ENCODE measurements around the gene UBE2F. TPM values are rescaled to one million over a fixed set of nuclear protein-coding genes. Genes with fewer than 3 reads are reported as not detected.

UBE2F gene
- total RNA-seq, 4 donors from 2014 or later = 38.8 to 61.5 (median 45.1) TPM

DNA sequence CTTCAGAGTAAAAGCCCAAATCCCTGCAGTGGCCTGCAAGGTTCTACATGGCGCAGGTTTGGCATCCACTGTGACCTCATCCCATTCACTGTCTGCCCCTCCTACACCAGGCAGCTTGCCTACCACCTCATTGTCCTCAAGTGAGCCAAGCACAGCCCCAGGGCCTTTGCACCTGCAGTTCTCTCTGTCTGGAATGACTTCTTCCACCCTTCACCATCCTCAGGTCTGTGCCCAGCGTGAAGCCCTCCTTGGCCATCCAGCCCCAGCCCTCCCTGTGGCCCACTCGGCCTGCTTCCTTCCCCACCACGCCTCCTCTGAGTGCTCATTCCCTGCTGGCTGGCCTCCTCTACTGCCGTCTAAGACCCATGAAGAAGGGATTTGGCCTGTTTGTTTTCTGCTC is 32.6 kb upstream of the UBE2F start:
- TF ChIP-seq, protein P1, sequence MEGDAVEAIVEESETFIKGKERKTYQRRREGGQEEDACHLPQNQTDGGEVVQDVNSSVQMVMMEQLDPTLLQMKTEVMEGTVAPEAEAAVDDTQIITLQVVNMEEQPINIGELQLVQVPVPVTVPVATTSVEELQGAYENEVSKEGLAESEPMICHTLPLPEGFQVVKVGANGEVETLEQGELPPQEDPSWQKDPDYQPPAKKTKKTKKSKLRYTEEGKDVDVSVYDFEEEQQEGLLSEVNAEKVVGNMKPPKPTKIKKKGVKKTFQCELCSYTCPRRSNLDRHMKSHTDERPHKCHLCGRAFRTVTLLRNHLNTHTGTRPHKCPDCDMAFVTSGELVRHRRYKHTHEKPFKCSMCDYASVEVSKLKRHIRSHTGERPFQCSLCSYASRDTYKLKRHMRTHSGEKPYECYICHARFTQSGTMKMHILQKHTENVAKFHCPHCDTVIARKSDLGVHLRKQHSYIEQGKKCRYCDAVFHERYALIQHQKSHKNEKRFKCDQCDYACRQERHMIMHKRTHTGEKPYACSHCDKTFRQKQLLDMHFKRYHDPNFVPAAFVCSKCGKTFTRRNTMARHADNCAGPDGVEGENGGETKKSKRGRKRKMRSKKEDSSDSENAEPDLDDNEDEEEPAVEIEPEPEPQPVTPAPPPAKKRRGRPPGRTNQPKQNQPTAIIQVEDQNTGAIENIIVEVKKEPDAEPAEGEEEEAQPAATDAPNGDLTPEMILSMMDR (IDR thresholded peaks at IDR 0.05; ENCODE audit: low read depth) = no peak

DNA sequence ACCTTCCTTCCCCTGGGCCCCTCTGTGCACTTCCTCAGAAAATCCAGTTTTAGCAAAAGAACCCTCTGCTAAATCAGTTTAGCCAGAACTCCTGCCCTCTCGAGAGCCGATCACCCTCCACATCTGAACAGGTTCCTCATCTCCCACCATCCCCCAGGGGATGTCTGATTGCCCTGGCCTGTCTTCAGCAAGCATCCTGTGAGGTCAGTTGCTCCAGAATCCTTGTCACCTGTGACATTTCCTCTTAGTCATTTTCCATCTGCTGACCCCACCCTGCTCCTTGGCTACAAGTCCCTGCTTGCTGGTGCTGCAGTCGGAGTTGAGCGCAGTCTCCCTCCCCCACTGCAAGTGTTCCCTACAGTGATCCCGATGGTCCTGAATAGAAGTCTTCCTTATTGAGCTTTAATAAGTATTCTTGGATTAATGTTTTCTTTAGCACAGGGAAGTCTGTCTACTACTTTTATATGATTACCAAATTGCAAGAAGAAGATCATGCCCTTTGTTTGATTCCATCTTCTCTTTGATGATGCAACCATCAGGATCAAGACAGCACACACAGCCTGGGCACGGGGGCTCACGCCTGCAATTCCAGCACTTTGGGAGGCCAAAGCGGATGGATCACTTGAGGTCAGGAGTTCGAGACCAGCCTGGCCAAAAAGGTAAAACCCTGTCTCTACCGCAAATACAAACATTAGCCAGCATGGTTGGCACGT is 30.9 kb upstream of the UBE2F start:
- TF ChIP-seq, protein P1 (IDR thresholded peaks at IDR 0.05; ENCODE audit: low read depth) = no peak

DNA sequence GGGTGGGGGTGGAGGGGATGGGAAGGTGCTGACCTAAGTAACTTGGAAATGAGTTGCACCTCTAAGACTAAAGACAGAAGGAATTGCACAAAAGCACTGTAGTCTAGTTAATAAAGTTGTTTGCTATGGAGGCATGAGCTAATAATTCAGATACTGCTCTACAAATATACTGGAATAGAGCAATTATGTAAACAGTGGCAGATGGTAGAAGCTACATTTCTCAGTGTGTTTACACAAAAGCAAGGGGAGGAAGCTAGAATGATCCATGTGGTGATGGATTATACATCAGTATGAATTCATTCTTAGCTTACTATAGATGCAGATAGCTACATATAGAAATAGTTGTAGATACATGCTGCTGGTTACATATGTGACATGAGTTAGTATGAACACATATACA is 27.6 kb upstream of the UBE2F start:
- TF ChIP-seq, protein P1 (IDR thresholded peaks at IDR 0.05; ENCODE audit: low read depth) = no peak

DNA sequence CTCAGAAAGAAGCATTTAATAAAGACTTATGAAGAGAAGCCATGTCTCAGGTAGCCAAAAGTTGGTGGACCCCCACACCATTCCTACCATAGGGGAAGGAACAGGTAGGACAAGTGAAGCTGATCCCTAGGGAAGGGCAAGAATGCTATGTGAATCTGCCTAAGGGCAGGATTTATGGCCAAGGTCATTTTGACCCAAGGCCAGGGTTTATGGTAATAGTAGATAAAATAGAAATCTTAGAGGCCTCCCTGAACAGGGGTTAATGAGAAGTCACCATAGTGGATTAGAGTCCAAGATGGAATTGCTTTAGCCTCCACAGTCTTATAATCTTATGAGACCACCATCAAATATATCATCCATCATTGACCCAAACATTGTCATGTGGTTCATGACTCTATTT is 26.0 kb upstream of the UBE2F start:
- TF ChIP-seq, protein P1 (IDR thresholded peaks at IDR 0.05; ENCODE audit: low read depth) = no peak

DNA sequence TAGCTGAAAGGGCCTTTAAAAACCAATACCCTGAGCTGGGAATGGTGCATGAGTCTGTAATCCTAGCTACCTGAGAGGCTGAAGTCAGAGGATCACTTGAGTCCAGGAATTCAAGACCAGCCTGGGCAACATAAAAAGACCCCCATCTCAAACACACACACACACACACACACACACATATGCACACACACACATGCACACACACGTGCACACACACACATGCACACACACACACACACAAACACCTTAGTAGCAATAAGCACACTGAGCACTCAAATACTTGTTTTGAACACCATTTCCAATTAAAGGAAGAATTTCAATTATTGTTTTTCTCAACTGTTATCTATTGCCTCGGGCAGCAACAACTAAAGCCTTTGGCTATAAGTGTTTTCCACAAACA is 25.6 kb upstream of the UBE2F start:
- TF ChIP-seq, protein P1 (IDR thresholded peaks at IDR 0.05; ENCODE audit: low read depth) = no peak

DNA sequence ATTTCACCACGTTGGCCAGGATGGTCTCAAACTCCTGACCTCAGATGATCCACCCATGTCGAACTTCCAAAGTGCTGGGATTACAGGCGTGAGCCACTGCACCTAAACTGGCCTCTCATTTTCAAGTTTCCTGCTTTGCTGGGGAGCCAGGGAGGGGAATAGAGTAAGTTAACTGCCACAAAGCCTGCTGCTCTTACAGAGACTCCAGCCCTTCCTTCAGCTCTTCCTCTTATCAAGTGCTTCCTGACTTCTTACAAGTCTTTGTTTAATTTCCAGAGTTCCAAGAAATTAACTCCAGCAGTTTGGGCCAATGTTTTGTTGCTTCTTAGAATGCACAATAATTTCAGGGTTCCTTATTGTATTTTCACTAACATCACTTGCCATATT is 24.3 kb upstream of the UBE2F start:
- TF ChIP-seq, protein P1 (IDR thresholded peaks at IDR 0.05; ENCODE audit: low read depth) = no peak

DNA sequence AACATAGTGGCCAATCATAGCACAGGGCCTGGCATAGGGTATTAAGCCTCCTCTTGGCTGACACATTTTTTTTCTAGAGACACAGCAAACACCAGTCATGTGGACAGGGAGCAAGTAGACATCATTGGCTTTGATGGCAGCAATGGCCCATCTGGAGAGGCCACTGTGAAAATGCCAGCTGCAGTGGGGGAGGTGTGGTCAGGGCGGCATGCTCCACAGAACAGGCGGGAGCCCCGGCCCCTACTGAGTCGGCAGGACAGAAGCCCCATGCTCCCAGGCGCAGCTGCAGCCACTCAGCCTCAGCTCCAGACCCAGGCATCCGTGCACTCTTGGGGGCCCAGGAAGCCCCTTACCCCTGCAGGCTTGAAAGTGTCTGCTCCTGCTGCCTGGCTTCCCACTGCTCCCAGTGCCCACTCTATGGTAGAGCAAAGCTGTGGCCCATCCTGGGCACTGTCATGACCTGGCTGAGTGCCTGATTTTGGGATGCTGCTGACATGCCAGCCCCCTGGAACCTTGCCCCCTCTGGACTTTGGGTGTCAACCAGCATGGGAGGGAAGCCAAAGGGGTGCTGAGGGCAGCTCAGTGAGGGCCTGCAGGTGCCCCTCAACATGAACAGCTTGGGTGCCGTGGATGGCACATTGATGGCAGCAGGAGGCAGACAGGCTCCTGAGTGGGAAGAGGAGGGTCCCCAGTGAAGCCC is 23.3 kb upstream of the UBE2F start:
- TF ChIP-seq, protein P1 (IDR thresholded peaks at IDR 0.05; ENCODE audit: low read depth) = no peak

Measured in subcutaneous adipose tissue (tissue), 4 donors.